ENCODE data around the gene SLC15A3.

The SLC15A3 gene

DNA sequence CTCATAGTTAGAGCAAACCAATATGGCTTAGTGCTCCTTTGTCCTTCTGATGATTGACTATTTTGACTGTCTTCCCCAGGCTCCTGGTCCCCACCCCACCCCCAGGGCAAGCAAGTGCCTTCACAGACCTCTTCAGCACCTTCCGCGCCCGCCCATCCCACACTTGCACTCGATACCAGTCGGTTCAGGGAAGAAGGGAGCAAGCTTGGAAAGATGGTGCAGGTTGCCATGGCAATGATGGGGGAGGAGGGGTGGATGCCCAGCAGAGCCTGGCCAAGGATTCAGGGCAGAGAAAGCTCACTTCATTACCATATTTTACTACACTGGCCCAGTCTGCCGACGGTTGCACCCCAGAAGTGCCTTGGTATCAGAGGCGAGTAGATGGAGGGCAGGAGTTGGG is 25.5 kb downstream of the SLC15A3 start:
- Histone ChIP-seq H3K9ac (ENCODE audit: low read length) (no peak overlapping the region), H3K27ac (ENCODE audit: low read depth, low read length) (no peak overlapping the region), H3K4me1 (ENCODE audit: insufficient read depth, low read length) (peaks cover 14% of the 10 kb centered on the region)

DNA sequence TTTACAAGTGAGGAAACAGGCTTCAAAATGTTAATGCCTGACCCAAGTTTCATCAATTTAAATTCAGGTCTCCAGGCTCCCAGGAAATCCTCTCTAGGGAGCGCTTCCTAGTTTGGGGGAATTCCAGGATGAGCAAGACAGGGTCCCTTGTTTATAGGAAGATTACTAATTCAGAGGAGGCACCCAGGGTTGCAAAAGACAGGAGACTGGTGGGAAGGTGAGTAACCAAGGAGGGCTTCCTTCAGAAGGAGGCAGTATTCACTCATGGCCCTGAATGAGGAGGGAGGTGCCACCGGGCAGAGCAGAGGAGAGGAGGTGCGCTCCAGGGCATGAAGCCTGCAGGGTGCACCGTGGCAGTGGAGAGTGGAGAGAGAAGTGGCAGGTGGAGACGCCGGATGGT is 26.1 kb downstream of the SLC15A3 start:
- no peak overlapping the region for H3K9ac ChIP-seq (ENCODE audit: low read length)
- no peak overlapping the region for H3K27ac ChIP-seq (ENCODE audit: low read depth, low read length)
- peaks cover 2% of the 10 kb centered on the region for H3K9me3 ChIP-seq (ENCODE audit: low read length)
- H3K36me3 ChIP-seq (ENCODE audit: insufficient read depth, low read length) = peaks cover 26% of the 10 kb centered on the region
- H3K4me1 ChIP-seq (ENCODE audit: insufficient read depth, low read length) = peaks cover 14% of the 10 kb centered on the region
- H3K27me3 ChIP-seq (ENCODE audit: control insufficient read depth in 1 of 2, insufficient read depth in 2 of 2, low read length in 2 of 2) = peaks cover 11 to 21% of the 10 kb centered on the region in 2 donors
- H3K4me3 ChIP-seq (ENCODE audit: low read depth in 1 of 2, low read length in 2 of 2) = no peak overlapping the region

More for the DNA sequence above, 25.5 kb downstream of the SLC15A3 start:
- Histone ChIP-seq H3K9me3 (ENCODE audit: low read length) (no peaks in the 10 kb centered on the region), H3K36me3 (ENCODE audit: insufficient read depth, low read length) (peaks cover 19% of the 10 kb centered on the region), H3K27me3 (ENCODE audit: control insufficient read depth in 1 of 2, insufficient read depth in 2 of 2, low read length in 2 of 2) (peaks cover 11 to 21% of the 10 kb centered on the region in 2 donors), H3K4me3 (ENCODE audit: low read depth in 1 of 2, low read length in 2 of 2) (no peak overlapping the region)

DNA sequence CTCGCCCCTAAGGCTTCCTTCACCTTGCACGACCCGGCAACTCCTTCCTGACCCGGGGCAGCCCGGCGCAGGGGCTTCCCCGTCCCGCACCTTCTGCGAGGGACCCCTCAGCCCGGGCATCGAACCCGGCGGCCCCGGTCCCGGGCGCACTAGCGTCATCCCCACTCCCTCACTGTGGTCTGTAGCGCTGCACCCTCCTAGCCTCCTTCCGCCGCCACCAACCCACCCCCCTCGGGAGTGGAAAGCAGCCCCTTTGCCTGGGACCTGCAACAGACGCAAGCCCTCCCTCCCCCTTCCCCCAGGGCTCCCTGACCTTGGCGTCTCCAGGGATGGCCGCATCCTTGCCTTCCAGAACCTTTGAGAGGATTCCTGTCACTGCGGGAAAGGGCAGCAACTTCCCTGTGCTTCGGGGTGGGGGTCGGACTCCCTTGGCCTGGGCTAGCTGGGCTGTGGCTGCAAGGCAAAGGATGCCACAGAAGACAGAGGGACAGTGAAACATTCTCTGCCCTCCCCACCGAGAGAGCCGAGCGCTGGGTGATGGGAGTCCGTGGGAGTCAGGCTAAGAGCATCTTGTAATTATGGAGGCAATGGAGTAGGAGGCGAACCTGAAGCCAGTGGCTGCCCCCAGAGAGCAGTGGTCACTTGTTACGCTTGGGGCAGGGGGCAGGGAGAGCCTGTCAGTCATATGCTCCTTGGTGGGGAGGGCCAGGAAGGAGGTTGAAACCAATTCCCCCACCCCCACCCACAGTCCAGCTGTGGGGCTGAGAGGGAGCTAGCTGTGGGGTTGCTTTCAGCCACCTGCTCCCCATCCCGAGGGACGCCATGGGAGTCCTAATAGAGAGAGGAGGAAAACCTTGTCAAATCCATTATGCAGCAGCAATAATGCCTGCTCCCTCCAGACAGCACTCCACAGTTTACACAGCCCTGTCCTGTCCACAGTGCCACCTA is 26.8 kb downstream of the SLC15A3 start:
- Histone ChIP-seq H3K4me1 (ENCODE audit: insufficient read depth, low read length) (peaks cover 14% of the 10 kb centered on the region), H3K9me3 (ENCODE audit: low read length) (peaks cover 2% of the 10 kb centered on the region), H3K36me3 (ENCODE audit: insufficient read depth, low read length) (peaks cover 33% of the 10 kb centered on the region), H3K27me3 (ENCODE audit: control insufficient read depth in 1 of 2, insufficient read depth in 2 of 2, low read length in 2 of 2) (peaks cover 11 to 21% of the 10 kb centered on the region in 2 donors), H3K9ac (ENCODE audit: low read length) (no peak overlapping the region), H3K4me3 (ENCODE audit: low read depth in 1 of 2, low read length in 2 of 2) (peak overlapping the region; percentile 28 to 70), H3K27ac (ENCODE audit: low read depth, low read length) (no peak overlapping the region)

DNA sequence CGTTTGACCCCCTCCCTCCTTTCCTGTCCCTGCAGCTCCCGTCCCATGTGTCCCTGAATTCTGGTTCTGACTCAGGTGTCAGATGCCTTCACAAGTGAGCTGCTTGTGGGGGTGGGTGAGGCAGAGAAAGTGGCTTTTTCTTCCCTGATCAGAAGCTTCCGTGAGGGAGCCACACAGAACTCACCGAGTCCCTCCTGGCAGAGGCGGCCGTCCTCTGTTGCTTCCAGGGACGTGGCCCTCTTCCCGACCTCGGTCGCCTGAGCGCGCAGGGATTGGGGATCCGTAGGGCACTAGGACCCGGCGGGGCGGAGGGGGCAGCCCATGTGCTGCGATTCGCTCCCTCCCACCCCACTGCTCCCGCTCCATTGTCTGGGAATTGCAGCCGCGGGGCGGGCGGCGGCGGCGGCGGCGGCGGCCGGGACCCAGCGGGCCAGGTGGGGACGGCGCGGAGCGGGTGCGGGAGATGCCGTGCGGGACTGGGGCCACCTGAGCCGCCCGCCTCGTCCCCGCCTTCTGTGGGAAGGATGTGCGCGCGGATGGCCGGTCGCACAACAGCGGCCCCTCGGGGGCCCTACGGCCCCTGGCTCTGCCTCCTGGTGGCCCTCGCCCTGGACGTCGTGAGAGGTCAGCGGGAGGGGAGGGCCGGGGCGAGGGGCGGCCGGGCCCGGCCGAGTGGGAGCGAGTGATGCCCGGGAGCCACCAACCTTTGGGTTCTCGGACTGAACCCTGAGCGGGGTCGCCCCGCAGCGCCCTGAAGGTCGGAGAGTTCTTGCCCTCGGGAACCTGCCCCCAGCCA is 27.7 kb downstream of the SLC15A3 start, which contains the start of gene TMEM132A:
Gene TMEM132A, plus strand, starts transcription at position 351 of the 796 bp plus-strand sequence. Its CDS starts 174 bp downstream, at position 525.
- H3K36me3 ChIP-seq (ENCODE audit: insufficient read depth, low read length) = peaks cover 41% of the 10 kb centered on the region
- peaks cover 11 to 21% of the 10 kb centered on the region in 2 donors for H3K27me3 ChIP-seq (ENCODE audit: control insufficient read depth in 1 of 2, insufficient read depth in 2 of 2, low read length in 2 of 2)
- H3K9me3 ChIP-seq (ENCODE audit: low read length) = peaks cover 2% of the 10 kb centered on the region
- no peak within 1 kb of the TSS for H3K9ac ChIP-seq (ENCODE audit: low read length)
- H3K4me3 ChIP-seq (ENCODE audit: low read depth in 1 of 2, low read length in 2 of 2) = peak within 1 kb of the TSS; percentile 38 to 70
- no peak within 1 kb of the TSS for H3K27ac ChIP-seq (ENCODE audit: low read depth, low read length)
- peaks cover 21% of the 10 kb centered on the region for H3K4me1 ChIP-seq (ENCODE audit: insufficient read depth, low read length)

- H3K27ac ChIP-seq (ENCODE audit: low read depth, low read length) = no peak overlapping the region
- H3K4me3 ChIP-seq (ENCODE audit: low read depth in 1 of 2, low read length in 2 of 2) = peak overlapping the region in 1 of 2 donors; percentile 38
- peaks cover 11 to 21% of the 10 kb centered on the region in 2 donors for H3K27me3 ChIP-seq (ENCODE audit: control insufficient read depth in 1 of 2, insufficient read depth in 2 of 2, low read length in 2 of 2)
Measured at GRCh38 chr11:60923800-60924109, 28.2 kb downstream of the SLC15A3 start.

GRCh38 chr11:60923326-60923725 is 28.6 kb downstream of the SLC15A3 start:
- H3K27ac ChIP-seq (ENCODE audit: low read depth, low read length) = no peak overlapping the region
- H3K27me3 ChIP-seq (ENCODE audit: control insufficient read depth in 1 of 2, insufficient read depth in 2 of 2, low read length in 2 of 2) = peaks cover 11 to 21% of the 10 kb centered on the region in 2 donors
- peaks cover 2% of the 10 kb centered on the region for H3K9me3 ChIP-seq (ENCODE audit: low read length)
- H3K4me1 ChIP-seq (ENCODE audit: insufficient read depth, low read length) = peaks cover 24% of the 10 kb centered on the region
- no peak overlapping the region for H3K9ac ChIP-seq (ENCODE audit: low read length)
- H3K36me3 ChIP-seq (ENCODE audit: insufficient read depth, low read length) = peaks cover 41% of the 10 kb centered on the region
- H3K4me3 ChIP-seq (ENCODE audit: low read depth in 1 of 2, low read length in 2 of 2) = no peak overlapping the region

More at GRCh38 chr11:60923800-60924109, 28.2 kb downstream of the SLC15A3 start:
- Histone ChIP-seq H3K9ac (ENCODE audit: low read length) (no peak overlapping the region), H3K36me3 (ENCODE audit: insufficient read depth, low read length) (peaks cover 41% of the 10 kb centered on the region), H3K9me3 (ENCODE audit: low read length) (peaks cover 2% of the 10 kb centered on the region), H3K4me1 (ENCODE audit: insufficient read depth, low read length) (peaks cover 24% of the 10 kb centered on the region)

- Histone ChIP-seq H3K4me3 (ENCODE audit: low read depth in 1 of 2, low read length in 2 of 2) (no peak overlapping the region), H3K4me1 (ENCODE audit: insufficient read depth, low read length) (peaks cover 24% of the 10 kb centered on the region), H3K36me3 (ENCODE audit: insufficient read depth, low read length) (peaks cover 41% of the 10 kb centered on the region), H3K27me3 (ENCODE audit: control insufficient read depth in 1 of 2, insufficient read depth in 2 of 2, low read length in 2 of 2) (peaks cover 11 to 21% of the 10 kb centered on the region in 2 donors), H3K27ac (ENCODE audit: low read depth, low read length) (no peak overlapping the region), H3K9me3 (ENCODE audit: low read length) (peaks cover 2% of the 10 kb centered on the region), H3K9ac (ENCODE audit: low read length) (no peak overlapping the region)
Measured at GRCh38 chr11:60922906-60923305, 29.1 kb downstream of the SLC15A3 start.

GRCh38 chr11:60921777-60922335 is 30.1 kb downstream of the SLC15A3 start:
- peaks cover 41% of the 10 kb centered on the region for H3K36me3 ChIP-seq (ENCODE audit: insufficient read depth, low read length)
- H3K9me3 ChIP-seq (ENCODE audit: low read length) = peaks cover 2% of the 10 kb centered on the region
- H3K4me1 ChIP-seq (ENCODE audit: insufficient read depth, low read length) = peaks cover 24% of the 10 kb centered on the region
- peaks cover 11 to 21% of the 10 kb centered on the region in 2 donors for H3K27me3 ChIP-seq (ENCODE audit: control insufficient read depth in 1 of 2, insufficient read depth in 2 of 2, low read length in 2 of 2)
- H3K27ac ChIP-seq (ENCODE audit: low read depth, low read length) = no peak overlapping the region
- no peak overlapping the region for H3K4me3 ChIP-seq (ENCODE audit: low read depth in 1 of 2, low read length in 2 of 2)
- no peak overlapping the region for H3K9ac ChIP-seq (ENCODE audit: low read length)

DNA sequence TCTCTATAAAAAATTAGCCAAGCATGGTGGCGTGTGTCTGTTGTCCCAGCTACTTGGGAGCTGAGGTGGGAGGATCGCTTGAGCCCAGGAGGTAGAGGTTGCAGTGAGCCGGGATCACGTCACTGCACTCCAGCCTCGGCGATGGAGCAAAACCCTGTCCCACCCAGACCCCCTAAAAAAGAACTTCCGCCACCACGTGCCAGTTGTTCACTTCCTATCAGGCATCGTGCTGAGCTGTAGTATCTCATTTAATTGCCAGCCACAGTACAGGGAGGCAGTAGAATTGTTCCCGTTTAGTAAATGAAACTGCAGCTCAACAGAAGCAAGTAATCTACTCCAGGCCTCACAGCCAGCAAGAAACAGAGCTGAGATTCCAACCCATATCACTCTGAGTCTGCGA is 30.7 kb downstream of the SLC15A3 start:
- Histone ChIP-seq H3K27ac (ENCODE audit: low read depth, low read length) (no peak overlapping the region), H3K4me1 (ENCODE audit: insufficient read depth, low read length) (peaks cover 24% of the 10 kb centered on the region), H3K27me3 (ENCODE audit: control insufficient read depth in 1 of 2, insufficient read depth in 2 of 2, low read length in 2 of 2) (peaks cover 8 to 21% of the 10 kb centered on the region in 2 donors), H3K36me3 (ENCODE audit: insufficient read depth, low read length) (peaks cover 41% of the 10 kb centered on the region), H3K9me3 (ENCODE audit: low read length) (peaks cover 2% of the 10 kb centered on the region), H3K4me3 (ENCODE audit: low read depth in 1 of 2, low read length in 2 of 2) (no peak overlapping the region), H3K9ac (ENCODE audit: low read length) (no peak overlapping the region)

DNA sequence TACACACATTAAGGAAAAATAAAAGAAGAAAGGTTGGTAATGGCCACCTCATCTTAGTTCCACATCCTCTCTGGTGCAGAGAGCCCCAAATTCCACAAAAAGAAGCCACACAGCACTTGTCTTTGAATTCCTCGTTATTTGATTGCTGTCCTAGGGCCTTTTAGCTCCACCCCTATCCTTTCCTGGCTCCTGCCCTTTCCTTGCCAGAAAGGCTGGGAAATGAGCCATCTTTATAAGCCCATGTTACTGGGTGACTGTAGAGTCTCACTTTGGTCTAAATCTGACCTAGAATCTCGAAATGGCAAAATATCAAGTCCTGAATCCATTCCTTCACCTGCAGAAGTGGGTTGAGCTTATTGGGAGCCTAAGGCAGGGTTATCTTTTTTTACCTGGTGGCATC is 32.0 kb downstream of the SLC15A3 start:
- H3K4me1 ChIP-seq (ENCODE audit: insufficient read depth, low read length) = peaks cover 30% of the 10 kb centered on the region
- no peak overlapping the region for H3K4me3 ChIP-seq (ENCODE audit: low read depth in 1 of 2, low read length in 2 of 2)
- H3K27me3 ChIP-seq (ENCODE audit: control insufficient read depth in 1 of 2, insufficient read depth in 2 of 2, low read length in 2 of 2) = peaks cover 3 to 14% of the 10 kb centered on the region in 2 donors
- peaks cover 41% of the 10 kb centered on the region for H3K36me3 ChIP-seq (ENCODE audit: insufficient read depth, low read length)
- no peak overlapping the region for H3K9ac ChIP-seq (ENCODE audit: low read length)
- H3K27ac ChIP-seq (ENCODE audit: low read depth, low read length) = no peak overlapping the region
- H3K9me3 ChIP-seq (ENCODE audit: low read length) = peaks cover 2% of the 10 kb centered on the region

- Histone ChIP-seq H3K4me3 (ENCODE audit: low read depth in 1 of 2, low read length in 2 of 2) (no peak overlapping the region), H3K27me3 (ENCODE audit: control insufficient read depth in 1 of 2, insufficient read depth in 2 of 2, low read length in 2 of 2) (peaks cover 0 to 8% of the 10 kb centered on the region in 2 donors), H3K36me3 (ENCODE audit: insufficient read depth, low read length) (peaks cover 41% of the 10 kb centered on the region), H3K27ac (ENCODE audit: low read depth, low read length) (no peak overlapping the region), H3K4me1 (ENCODE audit: insufficient read depth, low read length) (peaks cover 26% of the 10 kb centered on the region), H3K9ac (ENCODE audit: low read length) (no peak overlapping the region), H3K9me3 (ENCODE audit: low read length) (peaks cover 2% of the 10 kb centered on the region)
Measured at GRCh38 chr11:60919320-60919719, 32.7 kb downstream of the SLC15A3 start.
